ENCODE measurements around the gene USP15.
"Not testable (repeated sequence)": the region's sequence is repeated elsewhere in the genome, so short reads cannot be mapped to it uniquely, and the experiment has no call there.

Gene USP15

GRCh38 chr12:62379026-62379722 is 119.0 kb downstream of the USP15 start:
- DNase-seq = no peak

GRCh38 chr12:62379723-62380045 is 119.5 kb downstream of the USP15 start:
- no peak for DNase-seq

- DNase-seq = no peak
Observed at GRCh38 chr12:62382526-62382925, 122.3 kb downstream of the USP15 start.

- no peak for DNase-seq
Observed at GRCh38 chr12:62396750-62397149, 136.5 kb downstream of the USP15 start.

GRCh38 chr12:62400135-62400534 is 139.9 kb downstream of the USP15 start:
- DNase-seq = no peak

GRCh38 chr12:62401631-62402030 is 141.4 kb downstream of the USP15 start:
- DNase-seq = no peak

GRCh38 chr12:62403031-62403430 is 142.8 kb downstream of the USP15 start:
- no peak for DNase-seq

GRCh38 chr12:62407587-62407986 is 147.4 kb downstream of the USP15 start:
- DNase-seq = no peak

GRCh38 chr12:62409068-62409467 is 148.9 kb downstream of the USP15 start:
- DNase-seq = no peak

GRCh38 chr12:62414180-62414579 is 154.0 kb downstream of the USP15 start:
- no peak for DNase-seq

GRCh38 chr12:62426089-62426488 is 165.9 kb downstream of the USP15 start:
- no peak for DNase-seq

- no peak for DNase-seq
Observed at GRCh38 chr12:62429457-62429856, 169.3 kb downstream of the USP15 start.

- DNase-seq = peak; percentile 7
Observed at GRCh38 chr12:62434494-62435302, 174.5 kb downstream of the USP15 start.

- no peak for DNase-seq
Observed at GRCh38 chr12:62435303-62436163, 175.3 kb downstream of the USP15 start.

GRCh38 chr12:62436164-62436503 is 175.9 kb downstream of the USP15 start:
- DNase-seq = no peak

- peak; percentile 28 for DNase-seq
Observed at GRCh38 chr12:62438098-62438692, 178.0 kb downstream of the USP15 start.

GRCh38 chr12:62446754-62447452 is 186.7 kb downstream of the USP15 start:
- no peak for DNase-seq

- no peak for DNase-seq
Observed at GRCh38 chr12:62448436-62448835, 188.2 kb downstream of the USP15 start.

- not testable (repeated sequence) for DNase-seq
Observed at GRCh38 chr12:62455429-62455828, 195.2 kb downstream of the USP15 start.

GRCh38 chr12:62458626-62459025 is 198.4 kb downstream of the USP15 start:
- DNase-seq = no peak

GRCh38 chr12:62459976-62460375 is 199.8 kb downstream of the USP15 start:
- DNase-seq = no peak

- DNase-seq = not testable (repeated sequence)
Observed at GRCh38 chr12:62461171-62461837, 201.1 kb downstream of the USP15 start.

All from NCI-H1105 treated with DMSO at 0.1 percent for 48 hours (cell line).